Type B pancreatic cell (in vitro differentiated cells): ENCODE data around the gene TCF20. TPM values are rescaled to one million over a fixed set of nuclear protein-coding genes. Genes with fewer than 3 reads are reported as not detected.

Experiments
- DNase-seq: peaks from one replicate; pipeline ENCODE4 v3.0.0; 2021; ENCODE audit warnings: mixed read lengths; ENCODE audit not compliant: unreplicated experiment; ENCODE audit errors: extremely low spot score
- H3K27ac Mint-ChIP-seq: 2 replicates; pipeline ENCODE4 v1.8.0; 2021; ENCODE audit warnings: mild to moderate bottlenecking, mixed read lengths
- H3K27me3 Mint-ChIP-seq: 2 replicates; pipeline ENCODE4 v1.8.0; 2021; ENCODE audit warnings: mixed read lengths
- H3K36me3 Mint-ChIP-seq: 2 replicates; pipeline ENCODE4 v1.8.0; 2021; ENCODE audit warnings: mixed read lengths
- H3K4me1 Mint-ChIP-seq: one replicate; pipeline ENCODE4 v1.8.0; 2021; ENCODE audit warnings: mixed read lengths; ENCODE audit not compliant: unreplicated experiment
- H3K4me3 Mint-ChIP-seq: 2 replicates; pipeline ENCODE4 v1.8.0; 2021; ENCODE audit warnings: mild to moderate bottlenecking, mixed read lengths
- H3K9me3 Mint-ChIP-seq: 2 replicates; pipeline ENCODE4 v1.8.0; 2021; ENCODE audit warnings: mixed read lengths
- CTCF ChIP-seq: fragments of 200-600 bp; sonication (generic); conservative IDR thresholded peaks from 2 replicates; pipeline ENCODE4 v1.5.0; 2021; ENCODE audit warnings: antibody characterized with exemption, mild to moderate bottlenecking
- total RNA-seq: library from RNA; stranded (reverse); gene quantifications from 2 replicates; pipeline ENCODE4 v1.2.1, GENCODE V29; 2021; ENCODE audit warnings: low replicate concordance

The TCF20 gene
- total RNA-seq, 1 donor from 2014 or later: 65.1 TPM

GRCh38 chr22:42270176-42270509 lies 310 bp downstream of the TCF20 start:
- TF ChIP-seq CTCF: no peak
- H3K9me3 Mint-ChIP-seq: no peaks in the 10 kb centered on the region
- no peak for DNase-seq
- H3K27ac Mint-ChIP-seq: no peak overlapping the region
- no peaks in the 10 kb centered on the region for H3K27me3 Mint-ChIP-seq
- peak overlapping the region; percentile 77 for H3K4me3 Mint-ChIP-seq
- H3K4me1 Mint-ChIP-seq: peaks cover 39% of the 10 kb centered on the region
- no peaks in the 10 kb centered on the region for H3K36me3 Mint-ChIP-seq

GRCh38 chr22:42269432-42270175 lies 849 bp downstream of the TCF20 start:
- H3K9me3 Mint-ChIP-seq: no peaks in the 10 kb centered on the region
- H3K4me1 Mint-ChIP-seq: peaks cover 38% of the 10 kb centered on the region
- H3K4me3 Mint-ChIP-seq: peak overlapping the region; percentile 95
- no peaks in the 10 kb centered on the region for H3K36me3 Mint-ChIP-seq
- H3K27ac Mint-ChIP-seq: peak overlapping the region; percentile 83
- H3K27me3 Mint-ChIP-seq: no peaks in the 10 kb centered on the region
- TF ChIP-seq CTCF: peak; percentile 18
- peak; percentile 79 for DNase-seq

GRCh38 chr22:42268852-42269410 lies 1.5 kb downstream of the TCF20 start:
- Mint-ChIP-seq H3K36me3 (no peaks in the 10 kb centered on the region), H3K9me3 (no peaks in the 10 kb centered on the region), H3K27me3 (no peaks in the 10 kb centered on the region), H3K4me1 (peaks cover 38% of the 10 kb centered on the region), H3K27ac (peak overlapping the region; percentile 83), H3K4me3 (peak overlapping the region; percentile 95)
- DNase-seq: no peak
- TF ChIP-seq CTCF: no peak

GRCh38 chr22:42265321-42265720 lies 5.1 kb downstream of the TCF20 start:
- H3K27me3 Mint-ChIP-seq: no peaks in the 10 kb centered on the region
- no peak overlapping the region for H3K27ac Mint-ChIP-seq
- no peaks in the 10 kb centered on the region for H3K36me3 Mint-ChIP-seq

GRCh38 chr22:42263944-42264343 lies 6.5 kb downstream of the TCF20 start:
- TF ChIP-seq CTCF: no peak
- H3K4me3 Mint-ChIP-seq: no peak overlapping the region
- H3K27me3 Mint-ChIP-seq: no peaks in the 10 kb centered on the region
- H3K4me1 Mint-ChIP-seq: peaks cover 60% of the 10 kb centered on the region
- no peak overlapping the region for H3K27ac Mint-ChIP-seq
- DNase-seq: no peak
- H3K36me3 Mint-ChIP-seq: no peaks in the 10 kb centered on the region
- H3K9me3 Mint-ChIP-seq: no peaks in the 10 kb centered on the region

More at GRCh38 chr22:42265321-42265720, 5.1 kb downstream of the TCF20 start:
- no peak overlapping the region for H3K4me3 Mint-ChIP-seq
- no peak for TF ChIP-seq CTCF
- H3K9me3 Mint-ChIP-seq: no peaks in the 10 kb centered on the region
- DNase-seq: no peak
- peaks cover 51% of the 10 kb centered on the region for H3K4me1 Mint-ChIP-seq
